HEK293 (cell line): ENCODE results near the gene CAMKK1.
"Not testable (repeated sequence)": the region's sequence is repeated elsewhere in the genome, so short reads cannot be mapped to it uniquely, and the experiment has no call there.

ENCODE experiments used
- KLF10 ChIP-seq: fragments of 450-650 bp; IDR thresholded peaks from 2 replicates; pipeline ENCODE4 v1.5.1; 2018; ENCODE audit warnings: missing biosample characterization, mild to moderate bottlenecking, missing genetic modification characterization
- ZNF423 ChIP-seq: fragments of 450-650 bp; formaldehyde crosslinking; IDR thresholded peaks from 2 replicates; pipeline ENCODE4 v1.5.1; 2016; ENCODE audit warnings: missing biosample characterization, missing genetic modification characterization
- TF ChIP-seq, protein P1 (sequence below): fragments of 450-650 bp; formaldehyde crosslinking; IDR thresholded peaks from 2 replicates; pipeline ENCODE4 v1.5.1; 2016; ENCODE audit warnings: missing biosample characterization, missing genetic modification characterization
- TF ChIP-seq, protein P2 (sequence below): fragments of 450-650 bp; formaldehyde crosslinking; IDR thresholded peaks from 2 replicates; pipeline ENCODE4 v1.5.1; 2016; ENCODE audit warnings: missing biosample characterization, missing genetic modification characterization
- TF ChIP-seq, protein P3 (sequence below): fragments of 450-650 bp; formaldehyde crosslinking; IDR thresholded peaks from 2 replicates; pipeline ENCODE4 v1.5.1; 2017; ENCODE audit warnings: missing biosample characterization, mild to moderate bottlenecking, missing genetic modification characterization, moderate library complexity

DNA sequence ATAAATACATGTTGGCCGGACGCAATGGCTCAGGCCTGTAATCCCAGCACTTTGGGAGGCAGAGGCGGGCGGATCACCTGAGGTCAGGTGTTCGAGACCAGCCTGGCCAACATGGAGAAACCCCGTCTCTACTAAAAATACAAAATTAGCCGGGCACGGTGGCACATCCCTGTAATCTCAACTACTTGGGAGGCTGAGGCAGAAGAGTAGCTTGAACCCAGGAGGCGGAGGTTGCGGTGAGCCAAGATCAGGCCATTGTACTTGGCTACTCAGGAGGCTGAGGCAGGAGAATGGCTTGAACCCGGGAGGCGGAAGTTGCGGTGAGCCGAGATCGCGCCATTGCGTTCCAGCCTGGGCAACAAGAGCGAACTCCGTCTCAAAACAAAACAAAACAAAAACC, 48.3 kb downstream of the CAMKK1 start:
- TF ChIP-seq, protein P1, sequence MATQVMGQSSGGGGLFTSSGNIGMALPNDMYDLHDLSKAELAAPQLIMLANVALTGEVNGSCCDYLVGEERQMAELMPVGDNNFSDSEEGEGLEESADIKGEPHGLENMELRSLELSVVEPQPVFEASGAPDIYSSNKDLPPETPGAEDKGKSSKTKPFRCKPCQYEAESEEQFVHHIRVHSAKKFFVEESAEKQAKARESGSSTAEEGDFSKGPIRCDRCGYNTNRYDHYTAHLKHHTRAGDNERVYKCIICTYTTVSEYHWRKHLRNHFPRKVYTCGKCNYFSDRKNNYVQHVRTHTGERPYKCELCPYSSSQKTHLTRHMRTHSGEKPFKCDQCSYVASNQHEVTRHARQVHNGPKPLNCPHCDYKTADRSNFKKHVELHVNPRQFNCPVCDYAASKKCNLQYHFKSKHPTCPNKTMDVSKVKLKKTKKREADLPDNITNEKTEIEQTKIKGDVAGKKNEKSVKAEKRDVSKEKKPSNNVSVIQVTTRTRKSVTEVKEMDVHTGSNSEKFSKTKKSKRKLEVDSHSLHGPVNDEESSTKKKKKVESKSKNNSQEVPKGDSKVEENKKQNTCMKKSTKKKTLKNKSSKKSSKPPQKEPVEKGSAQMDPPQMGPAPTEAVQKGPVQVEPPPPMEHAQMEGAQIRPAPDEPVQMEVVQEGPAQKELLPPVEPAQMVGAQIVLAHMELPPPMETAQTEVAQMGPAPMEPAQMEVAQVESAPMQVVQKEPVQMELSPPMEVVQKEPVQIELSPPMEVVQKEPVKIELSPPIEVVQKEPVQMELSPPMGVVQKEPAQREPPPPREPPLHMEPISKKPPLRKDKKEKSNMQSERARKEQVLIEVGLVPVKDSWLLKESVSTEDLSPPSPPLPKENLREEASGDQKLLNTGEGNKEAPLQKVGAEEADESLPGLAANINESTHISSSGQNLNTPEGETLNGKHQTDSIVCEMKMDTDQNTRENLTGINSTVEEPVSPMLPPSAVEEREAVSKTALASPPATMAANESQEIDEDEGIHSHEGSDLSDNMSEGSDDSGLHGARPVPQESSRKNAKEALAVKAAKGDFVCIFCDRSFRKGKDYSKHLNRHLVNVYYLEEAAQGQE (tag by site-specific recombination) = not testable (repeated sequence)
- not testable (repeated sequence) for TF ChIP-seq ZNF423; KLF10 (tag by site-specific recombination)
- TF ChIP-seq, protein P2, sequence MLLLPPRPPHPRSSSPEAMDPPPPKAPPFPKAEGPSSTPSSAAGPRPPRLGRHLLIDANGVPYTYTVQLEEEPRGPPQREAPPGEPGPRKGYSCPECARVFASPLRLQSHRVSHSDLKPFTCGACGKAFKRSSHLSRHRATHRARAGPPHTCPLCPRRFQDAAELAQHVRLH (tag by site-specific recombination) = not testable (repeated sequence)
- TF ChIP-seq, protein P3, sequence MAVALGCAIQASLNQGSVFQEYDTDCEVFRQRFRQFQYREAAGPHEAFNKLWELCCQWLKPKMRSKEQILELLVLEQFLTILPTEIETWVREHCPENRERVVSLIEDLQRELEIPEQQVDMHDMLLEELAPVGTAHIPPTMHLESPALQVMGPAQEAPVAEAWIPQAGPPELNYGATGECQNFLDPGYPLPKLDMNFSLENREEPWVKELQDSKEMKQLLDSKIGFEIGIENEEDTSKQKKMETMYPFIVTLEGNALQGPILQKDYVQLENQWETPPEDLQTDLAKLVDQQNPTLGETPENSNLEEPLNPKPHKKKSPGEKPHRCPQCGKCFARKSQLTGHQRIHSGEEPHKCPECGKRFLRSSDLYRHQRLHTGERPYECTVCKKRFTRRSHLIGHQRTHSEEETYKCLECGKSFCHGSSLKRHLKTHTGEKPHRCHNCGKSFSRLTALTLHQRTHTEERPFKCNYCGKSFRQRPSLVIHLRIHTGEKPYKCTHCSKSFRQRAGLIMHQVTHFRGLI (tag by site-specific recombination) = not testable (repeated sequence)
